DMS 273 (cell line): ENCODE measurements around the gene MAP3K4.

ENCODE experiments used
- DNase-seq: peaks from one replicate; lab custom pipeline; 2025; ENCODE audit not compliant: unreplicated experiment; lab: John Stamatoyannopoulos, UW

Gene MAP3K4

DNA sequence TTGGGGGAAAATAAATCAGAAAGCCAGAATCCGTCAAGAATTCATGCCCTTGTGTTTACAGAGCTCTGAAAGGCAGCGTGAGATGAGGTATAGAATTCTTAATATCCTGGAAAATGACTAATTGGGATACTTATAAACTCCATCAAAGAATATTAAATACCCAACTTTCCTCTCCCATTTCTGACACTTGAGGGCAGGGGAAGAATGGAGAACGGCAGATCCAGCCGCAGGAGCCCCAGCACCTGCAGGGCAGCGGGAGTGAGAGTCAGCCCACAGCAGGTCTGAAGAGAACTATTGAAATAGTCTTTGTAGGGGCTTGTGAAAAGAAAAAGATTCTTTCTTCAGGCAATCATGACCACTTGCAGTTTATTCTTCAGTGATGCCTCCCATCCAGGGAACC, 175.1 kb downstream of the MAP3K4 start:
- DNase-seq: no peak
